Measurements from ENCODE around the gene NKAIN2.
"Not testable (repeated sequence)": the region's sequence is repeated elsewhere in the genome, so short reads cannot be mapped to it uniquely, and the experiment has no call there.

DNA sequence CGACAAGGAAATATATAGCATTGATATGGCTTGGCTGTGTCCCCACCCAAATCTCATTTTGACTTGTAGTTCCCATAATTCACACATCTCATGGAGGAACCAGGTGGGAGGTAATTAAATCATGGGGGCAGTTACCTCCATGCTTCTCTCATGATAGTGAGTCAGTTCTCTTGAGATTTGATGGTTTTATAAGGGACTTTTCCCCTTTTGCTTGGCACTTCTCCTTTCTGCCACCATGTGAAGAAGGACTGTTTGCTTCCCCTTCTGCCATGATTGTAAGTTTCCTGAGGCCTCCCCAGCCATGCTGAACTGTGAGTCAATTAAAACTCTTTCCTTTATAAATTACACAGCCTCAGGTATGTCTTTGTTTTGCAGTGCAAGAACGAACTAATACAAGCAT lies 756.4 kb downstream of the NKAIN2 start:
- not testable (repeated sequence) for TF ChIP-seq POLR2A (IDR thresholded peaks at IDR 0.05)
- TF ChIP-seq, protein P1, sequence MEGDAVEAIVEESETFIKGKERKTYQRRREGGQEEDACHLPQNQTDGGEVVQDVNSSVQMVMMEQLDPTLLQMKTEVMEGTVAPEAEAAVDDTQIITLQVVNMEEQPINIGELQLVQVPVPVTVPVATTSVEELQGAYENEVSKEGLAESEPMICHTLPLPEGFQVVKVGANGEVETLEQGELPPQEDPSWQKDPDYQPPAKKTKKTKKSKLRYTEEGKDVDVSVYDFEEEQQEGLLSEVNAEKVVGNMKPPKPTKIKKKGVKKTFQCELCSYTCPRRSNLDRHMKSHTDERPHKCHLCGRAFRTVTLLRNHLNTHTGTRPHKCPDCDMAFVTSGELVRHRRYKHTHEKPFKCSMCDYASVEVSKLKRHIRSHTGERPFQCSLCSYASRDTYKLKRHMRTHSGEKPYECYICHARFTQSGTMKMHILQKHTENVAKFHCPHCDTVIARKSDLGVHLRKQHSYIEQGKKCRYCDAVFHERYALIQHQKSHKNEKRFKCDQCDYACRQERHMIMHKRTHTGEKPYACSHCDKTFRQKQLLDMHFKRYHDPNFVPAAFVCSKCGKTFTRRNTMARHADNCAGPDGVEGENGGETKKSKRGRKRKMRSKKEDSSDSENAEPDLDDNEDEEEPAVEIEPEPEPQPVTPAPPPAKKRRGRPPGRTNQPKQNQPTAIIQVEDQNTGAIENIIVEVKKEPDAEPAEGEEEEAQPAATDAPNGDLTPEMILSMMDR (IDR thresholded peaks at IDR 0.05) = not testable (repeated sequence)

Measured in thyroid gland (tissue), 4 donors.